Parathyroid adenoma (tissue), 2 donors: Measurements from ENCODE around the gene PRRX2.

Experiments used
- H2AFZ ChIP-seq: fragments of 300-600 bp; sonication (generic); one replicate; pipeline ENCODE4 v1.7.0; 2017; ENCODE audit warnings: antibody characterized with exemption, mild to moderate bottlenecking
- H3K27ac ChIP-seq: fragments of 300-600 bp; sonication (generic); one replicate; pipeline ENCODE4 v1.7.0; 2017
- H3K27me3 ChIP-seq: fragments of 300-600 bp; sonication (generic); one replicate; pipeline ENCODE4 v1.7.0; 2017; ENCODE audit warnings: low read length; ENCODE audit not compliant: control insufficient read depth, insufficient read depth
- H3K36me3 ChIP-seq: fragments of 300-600 bp; sonication (generic); one replicate; pipeline ENCODE4 v1.7.0; 2017; ENCODE audit warnings: low read length; ENCODE audit not compliant: control insufficient read depth, insufficient read depth
- H3K4me1 ChIP-seq: fragments of 300-600 bp; sonication (generic); one replicate; pipeline ENCODE4 v1.7.0; 2017; ENCODE audit warnings: control low read depth
- H3K4me2 ChIP-seq: fragments of 300-600 bp; sonication (generic); one replicate; pipeline ENCODE4 v1.7.0; 2017; ENCODE audit warnings: low read length
- H3K4me3 ChIP-seq: fragments of 300-600 bp; sonication (generic); one replicate; pipeline ENCODE4 v1.7.0; 2017; ENCODE audit warnings: low read depth, low read length
- H3K79me2 ChIP-seq: fragments of 300-600 bp; sonication (generic); one replicate; pipeline ENCODE4 v1.7.0; 2017; ENCODE audit warnings: control low read depth
- H3K9ac ChIP-seq: fragments of 300-600 bp; sonication (generic); one replicate; pipeline ENCODE4 v1.7.0; 2017; ENCODE audit warnings: mild to moderate bottlenecking
- H3K9me3 ChIP-seq: fragments of 300-600 bp; sonication (generic); one replicate; pipeline ENCODE4 v1.7.0; 2017; ENCODE audit warnings: low read length; ENCODE audit not compliant: control insufficient read depth
- TF ChIP-seq, protein P1 (sequence below): fragments of 300-600 bp; sonication (generic); IDR thresholded peaks from one replicate; pipeline ENCODE4 v1.7.0; 2017; ENCODE audit warnings: antibody characterized with exemption, mild to moderate bottlenecking
- donor health status: primary hyperparathyroidism.

Gene PRRX2

DNA sequence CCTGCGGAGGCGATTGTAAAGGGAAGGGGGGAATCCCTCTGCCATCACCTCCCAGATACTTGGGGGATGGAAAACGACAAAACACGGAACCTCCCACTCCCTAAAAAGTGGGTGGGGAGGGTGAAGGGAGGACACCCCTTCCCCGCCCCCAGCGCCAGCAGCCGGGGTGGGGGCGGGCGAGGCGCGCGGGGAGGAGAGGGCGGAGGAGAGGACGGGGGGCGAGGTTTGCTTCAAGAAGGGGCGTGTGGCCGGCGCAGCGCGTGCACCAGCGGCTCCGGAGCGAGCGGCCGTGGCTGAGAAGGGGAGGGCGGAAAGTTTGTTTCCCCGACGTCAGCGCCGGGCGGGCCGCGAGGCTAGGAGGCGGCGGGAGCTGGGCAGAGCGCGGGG, at the start of gene PRRX2:
TSS of gene PRRX2 (plus strand) at position 259 of the 387 bp plus-strand sequence. CDS start 221 bp downstream, outside the sequence.
- H3K9me3 ChIP-seq: no peaks in the 10 kb centered on the region
- TF ChIP-seq, protein P1, sequence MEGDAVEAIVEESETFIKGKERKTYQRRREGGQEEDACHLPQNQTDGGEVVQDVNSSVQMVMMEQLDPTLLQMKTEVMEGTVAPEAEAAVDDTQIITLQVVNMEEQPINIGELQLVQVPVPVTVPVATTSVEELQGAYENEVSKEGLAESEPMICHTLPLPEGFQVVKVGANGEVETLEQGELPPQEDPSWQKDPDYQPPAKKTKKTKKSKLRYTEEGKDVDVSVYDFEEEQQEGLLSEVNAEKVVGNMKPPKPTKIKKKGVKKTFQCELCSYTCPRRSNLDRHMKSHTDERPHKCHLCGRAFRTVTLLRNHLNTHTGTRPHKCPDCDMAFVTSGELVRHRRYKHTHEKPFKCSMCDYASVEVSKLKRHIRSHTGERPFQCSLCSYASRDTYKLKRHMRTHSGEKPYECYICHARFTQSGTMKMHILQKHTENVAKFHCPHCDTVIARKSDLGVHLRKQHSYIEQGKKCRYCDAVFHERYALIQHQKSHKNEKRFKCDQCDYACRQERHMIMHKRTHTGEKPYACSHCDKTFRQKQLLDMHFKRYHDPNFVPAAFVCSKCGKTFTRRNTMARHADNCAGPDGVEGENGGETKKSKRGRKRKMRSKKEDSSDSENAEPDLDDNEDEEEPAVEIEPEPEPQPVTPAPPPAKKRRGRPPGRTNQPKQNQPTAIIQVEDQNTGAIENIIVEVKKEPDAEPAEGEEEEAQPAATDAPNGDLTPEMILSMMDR: no peak
- H3K9ac ChIP-seq: no peak within 1 kb of the TSS
- no peak within 1 kb of the TSS for H3K27ac ChIP-seq
- peak within 1 kb of the TSS; percentile 56 for H2AFZ ChIP-seq
- H3K4me1 ChIP-seq: no peaks in the 10 kb centered on the region
- H3K36me3 ChIP-seq: no peaks in the 10 kb centered on the region
- H3K4me3 ChIP-seq: peak within 1 kb of the TSS; percentile 45
- H3K79me2 ChIP-seq: no peaks in the 10 kb centered on the region
- H3K4me2 ChIP-seq: peak within 1 kb of the TSS; percentile 72
- H3K27me3 ChIP-seq: no peaks in the 10 kb centered on the region

- Histone ChIP-seq H3K9me3 (no peaks in the 10 kb centered on the region), H3K79me2 (no peaks in the 10 kb centered on the region), H2AFZ (no peak overlapping the region), H3K4me2 (no peak overlapping the region), H3K4me3 (no peak overlapping the region), H3K4me1 (no peaks in the 10 kb centered on the region), H3K9ac (no peak overlapping the region), H3K27ac (no peak overlapping the region), H3K27me3 (no peaks in the 10 kb centered on the region), H3K36me3 (no peaks in the 10 kb centered on the region)
- TF ChIP-seq, protein P1: no peak
Observed at GRCh38 chr9:129617167-129617566, 48.3 kb upstream of the PRRX2 start.

DNA sequence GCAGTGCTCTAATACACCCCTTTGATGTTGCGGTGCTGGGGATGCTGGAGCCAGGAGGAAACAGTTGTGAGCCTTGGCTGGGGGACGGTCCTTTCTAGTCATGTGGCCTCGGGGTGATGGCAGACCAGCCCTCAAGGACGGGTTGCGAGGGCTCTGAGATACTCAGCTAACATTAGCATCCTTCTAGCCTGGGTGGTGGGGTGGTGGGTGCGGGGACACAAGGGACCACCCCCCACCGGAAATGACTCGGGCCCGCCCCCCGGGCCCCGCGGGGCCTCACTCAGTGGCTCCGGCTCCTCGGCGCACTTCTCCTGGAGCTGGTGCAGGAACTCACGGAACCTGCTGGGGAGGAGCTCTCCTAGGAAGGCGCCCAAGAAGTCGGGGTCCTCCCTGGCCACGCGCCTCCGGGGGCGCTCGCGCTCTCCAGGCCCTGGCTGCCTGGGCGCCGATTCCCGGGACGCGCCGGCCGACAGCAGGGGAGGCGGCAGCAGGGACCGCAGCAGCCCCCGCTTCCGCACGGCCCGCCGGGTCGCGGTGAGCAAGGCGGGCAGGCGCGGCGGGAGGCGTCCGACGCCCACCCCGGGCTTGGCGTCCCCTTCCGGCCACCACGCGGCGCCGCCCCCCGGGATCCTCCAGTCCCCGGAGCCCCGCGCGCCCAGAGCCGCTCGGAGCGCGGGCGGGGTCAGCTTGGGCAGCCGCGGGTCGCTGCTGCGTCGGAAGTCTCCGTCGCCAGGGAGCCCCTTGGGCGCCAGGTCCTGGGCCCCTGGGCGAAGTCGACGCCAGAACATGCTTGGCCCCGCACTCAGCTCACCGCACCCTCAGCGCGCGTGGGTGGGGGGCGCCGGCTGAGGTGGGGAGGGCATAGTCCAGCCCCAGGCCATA, 45.4 kb upstream of the PRRX2 start:
- Histone ChIP-seq H3K9me3 (no peaks in the 10 kb centered on the region), H3K27ac (no peak overlapping the region), H3K9ac (no peak overlapping the region), H3K4me2 (peak overlapping the region; percentile 86), H2AFZ (peak overlapping the region; percentile 84), H3K79me2 (no peaks in the 10 kb centered on the region), H3K36me3 (no peaks in the 10 kb centered on the region), H3K27me3 (no peaks in the 10 kb centered on the region), H3K4me1 (no peaks in the 10 kb centered on the region), H3K4me3 (peak overlapping the region; percentile 41)
- TF ChIP-seq, protein P1: no peak

DNA sequence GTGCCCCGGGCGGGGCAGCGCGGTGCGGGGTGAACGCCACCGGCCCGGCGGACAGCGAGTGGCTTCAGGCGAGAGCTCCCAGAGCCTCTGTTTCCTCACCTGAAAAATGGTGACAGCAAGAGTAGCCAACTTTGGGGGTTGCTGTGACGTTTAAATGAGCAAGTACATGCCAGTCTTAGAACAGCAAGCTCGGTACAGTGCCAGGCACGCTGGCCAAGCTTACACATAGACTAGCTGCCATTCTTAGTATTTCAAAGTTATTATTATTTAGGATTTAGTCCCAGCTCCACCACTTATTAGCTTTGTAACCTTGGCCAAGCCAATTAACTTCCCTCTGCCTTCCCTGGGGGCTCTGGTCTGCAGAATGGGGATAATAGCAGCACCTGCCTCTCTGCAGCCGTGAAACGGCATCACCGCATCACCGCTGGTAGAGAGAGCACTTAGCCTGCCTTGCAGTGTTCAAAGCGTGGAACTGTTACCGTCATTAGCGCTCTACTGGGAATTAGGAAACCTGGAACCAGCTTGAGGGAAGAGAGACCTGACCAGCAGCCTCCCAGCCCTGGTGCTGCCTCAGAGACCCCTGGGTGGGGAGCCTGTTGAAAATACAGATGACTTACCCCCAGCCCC, 44.7 kb upstream of the PRRX2 start, which contains the start of gene C9orf50:
TSS of gene C9orf50 (minus strand) at position 433 of the 627 bp plus-strand sequence. CDS start 527 bp downstream, outside the sequence.
- Histone ChIP-seq H3K36me3 (no peaks in the 10 kb centered on the region), H3K9ac (no peak within 1 kb of the TSS), H3K79me2 (no peaks in the 10 kb centered on the region), H3K4me2 (peak within 1 kb of the TSS; percentile 86), H3K9me3 (no peaks in the 10 kb centered on the region), H3K4me3 (peak within 1 kb of the TSS; percentile 41), H3K27me3 (no peaks in the 10 kb centered on the region), H2AFZ (peak within 1 kb of the TSS; percentile 84), H3K4me1 (no peaks in the 10 kb centered on the region), H3K27ac (no peak within 1 kb of the TSS)
- TF ChIP-seq, protein P1: no peak
